Measurements from ENCODE around the gene FANCE. TPM values are rescaled to one million over a fixed set of nuclear protein-coding genes. Genes with fewer than 3 reads are reported as not detected.
A peak's percentile ranks its signal among the peaks of the same experiment; 100 is the strongest.

FANCE gene
- polyA plus RNA-seq, 1 donor (not counting 4 experiments of a cell fraction or from before 2014, with no cell fraction given), result 6.4 TPM

GRCh38 chr6:35448191-35448590, 3.9 kb upstream of the FANCE start:
- Histone ChIP-seq H4K20me1 (ENCODE audit: control insufficient read depth, extremely low read depth, insufficient read depth, low read length) (no peaks in the 10 kb centered on the region), H3K9me1 (ENCODE audit: control insufficient read depth, extremely low read depth, insufficient read depth, low read length) (no peaks in the 10 kb centered on the region), H3K27me3 (ENCODE audit: control insufficient read depth, extremely low read depth, insufficient read depth, low read length) (no peaks in the 10 kb centered on the region), H3K27ac (ENCODE audit: control insufficient read depth, insufficient read depth, low read length) (no peak overlapping the region), H3K4me3 (ENCODE audit: control insufficient read depth in 2 of 3, extremely low read depth in 1 of 3, insufficient read depth in 2 of 3, low read depth in 1 of 3, low read length in 3 of 3) (no peak overlapping the region), H3K9ac (ENCODE audit: control insufficient read depth, extremely low read depth, insufficient read depth, low read length) (no peak overlapping the region), H3K9me3 (ENCODE audit: control insufficient read depth, low read depth, low read length) (no peaks in the 10 kb centered on the region), H3K4me2 (ENCODE audit: control insufficient read depth, extremely low read depth, insufficient read depth, low read depth, low read length) (no peak overlapping the region), H3K36me3 (ENCODE audit: control insufficient read depth in 2 of 2, extremely low read depth in 1 of 2, insufficient read depth in 2 of 2, low read length in 2 of 2) (no peaks in the 10 kb centered on the region), H3K4me1 (ENCODE audit: control insufficient read depth, extremely low read depth, insufficient read depth, low read length) (peaks cover 13% of the 10 kb centered on the region), H3K79me2 (ENCODE audit: control insufficient read depth, insufficient read depth, low read length) (peaks cover 1% of the 10 kb centered on the region), H2AFZ (ENCODE audit: control insufficient read depth, low read length) (no peak overlapping the region)
- DNase-seq (ENCODE audit: low read depth, low spot score) (no peak), FAIRE-seq (no peak)
- TF ChIP-seq EZH2 (IDR thresholded peaks at IDR 0.05; ENCODE audit: low read length), result no peak
- TF ChIP-seq, protein P1, sequence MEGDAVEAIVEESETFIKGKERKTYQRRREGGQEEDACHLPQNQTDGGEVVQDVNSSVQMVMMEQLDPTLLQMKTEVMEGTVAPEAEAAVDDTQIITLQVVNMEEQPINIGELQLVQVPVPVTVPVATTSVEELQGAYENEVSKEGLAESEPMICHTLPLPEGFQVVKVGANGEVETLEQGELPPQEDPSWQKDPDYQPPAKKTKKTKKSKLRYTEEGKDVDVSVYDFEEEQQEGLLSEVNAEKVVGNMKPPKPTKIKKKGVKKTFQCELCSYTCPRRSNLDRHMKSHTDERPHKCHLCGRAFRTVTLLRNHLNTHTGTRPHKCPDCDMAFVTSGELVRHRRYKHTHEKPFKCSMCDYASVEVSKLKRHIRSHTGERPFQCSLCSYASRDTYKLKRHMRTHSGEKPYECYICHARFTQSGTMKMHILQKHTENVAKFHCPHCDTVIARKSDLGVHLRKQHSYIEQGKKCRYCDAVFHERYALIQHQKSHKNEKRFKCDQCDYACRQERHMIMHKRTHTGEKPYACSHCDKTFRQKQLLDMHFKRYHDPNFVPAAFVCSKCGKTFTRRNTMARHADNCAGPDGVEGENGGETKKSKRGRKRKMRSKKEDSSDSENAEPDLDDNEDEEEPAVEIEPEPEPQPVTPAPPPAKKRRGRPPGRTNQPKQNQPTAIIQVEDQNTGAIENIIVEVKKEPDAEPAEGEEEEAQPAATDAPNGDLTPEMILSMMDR (optimal IDR thresholded peaks at IDR 0.05 in 1 of 3, IDR thresholded peaks at IDR 0.05 in 1 of 3, conservative IDR thresholded peaks at IDR 0.05 in 1 of 3; ENCODE audit: extremely low read depth in 1 of 3, insufficient read depth in 2 of 3, low read length in 3 of 3), result no peak
- dilution Hi-C loops (cut with MboI; ENCODE audit: extremely low pct_ligation_motif_present, low sequenced_read_pairs), result no loop called here

DNA sequence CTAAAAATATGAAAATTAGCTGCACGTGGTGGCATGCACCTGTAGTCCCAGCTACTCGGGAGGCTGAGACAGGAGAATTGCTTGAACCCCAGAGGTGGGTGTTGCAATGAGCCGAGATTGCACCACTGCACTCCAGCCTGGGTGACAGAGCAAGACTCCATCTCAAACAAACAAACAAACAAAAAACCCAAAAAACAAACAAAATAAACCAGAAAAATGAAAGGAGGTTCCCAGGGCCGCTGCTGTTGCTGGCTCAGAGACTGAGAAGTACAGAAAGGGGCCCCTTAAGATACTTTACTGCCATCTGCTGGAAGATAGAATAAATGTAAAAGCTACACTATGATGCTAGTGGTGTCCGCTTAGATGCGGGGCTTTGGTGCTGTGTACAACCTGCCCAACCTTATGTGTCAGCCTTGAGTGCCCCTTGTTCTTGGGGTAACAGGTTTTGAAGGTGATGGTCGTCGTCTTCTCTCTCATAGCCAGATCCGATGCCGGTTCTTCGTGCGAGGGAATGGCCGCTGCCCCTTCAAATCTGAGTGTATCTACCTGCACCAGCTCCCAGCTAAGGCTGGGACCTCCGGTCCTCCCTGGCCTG, 2.8 kb upstream of the FANCE start:
- Histone ChIP-seq H3K4me1 (ENCODE audit: control insufficient read depth, extremely low read depth, insufficient read depth, low read length) (peaks cover 23% of the 10 kb centered on the region), H4K20me1 (ENCODE audit: control insufficient read depth, extremely low read depth, insufficient read depth, low read length) (no peaks in the 10 kb centered on the region), H3K36me3 (ENCODE audit: control insufficient read depth in 2 of 2, extremely low read depth in 1 of 2, insufficient read depth in 2 of 2, low read length in 2 of 2) (no peaks in the 10 kb centered on the region), H3K4me3 (ENCODE audit: control insufficient read depth in 2 of 3, extremely low read depth in 1 of 3, insufficient read depth in 2 of 3, low read depth in 1 of 3, low read length in 3 of 3) (no peak overlapping the region), H3K79me2 (ENCODE audit: control insufficient read depth, insufficient read depth, low read length) (peaks cover 1% of the 10 kb centered on the region), H3K9ac (ENCODE audit: control insufficient read depth, extremely low read depth, insufficient read depth, low read length) (no peak overlapping the region), H3K4me2 (ENCODE audit: control insufficient read depth, extremely low read depth, insufficient read depth, low read depth, low read length) (no peak overlapping the region), H3K9me3 (ENCODE audit: control insufficient read depth, low read depth, low read length) (no peaks in the 10 kb centered on the region), H2AFZ (ENCODE audit: control insufficient read depth, low read length) (no peak overlapping the region), H3K9me1 (ENCODE audit: control insufficient read depth, extremely low read depth, insufficient read depth, low read length) (no peaks in the 10 kb centered on the region), H3K27me3 (ENCODE audit: control insufficient read depth, extremely low read depth, insufficient read depth, low read length) (no peaks in the 10 kb centered on the region), H3K27ac (ENCODE audit: control insufficient read depth, insufficient read depth, low read length) (no peak overlapping the region)
- TF ChIP-seq, protein P1 (optimal IDR thresholded peaks at IDR 0.05 in 1 of 3, IDR thresholded peaks at IDR 0.05 in 1 of 3, conservative IDR thresholded peaks at IDR 0.05 in 1 of 3; ENCODE audit: extremely low read depth in 1 of 3, insufficient read depth in 2 of 3, low read length in 3 of 3), result peak; percentile 63 to 68 (median 64)
- no peak for TF ChIP-seq EZH2 (IDR thresholded peaks at IDR 0.05; ENCODE audit: low read length)
- DNase-seq (ENCODE audit: low read depth, low spot score), result no peak
- FAIRE-seq, result no peak
- dilution Hi-C loops (cut with MboI; ENCODE audit: extremely low pct_ligation_motif_present, low sequenced_read_pairs), result no loop called here
